GM21737 (cell line): ENCODE measurements around the gene SYPL2.
A peak's percentile ranks its signal among the peaks of the same experiment; 100 is the strongest.

Experiments
- ATAC-seq: cut with Tn5 transposase; IDR thresholded peaks from one replicate; pipeline ENCODE4 v1.9.1; 2021; ENCODE audit warnings: mild to moderate bottlenecking, moderate library complexity; ENCODE audit not compliant: unreplicated experiment

SYPL2 gene

GRCh38 chr1:109490934-109491302 is 24.6 kb downstream of the SYPL2 start:
- no peak for ATAC-seq

DNA sequence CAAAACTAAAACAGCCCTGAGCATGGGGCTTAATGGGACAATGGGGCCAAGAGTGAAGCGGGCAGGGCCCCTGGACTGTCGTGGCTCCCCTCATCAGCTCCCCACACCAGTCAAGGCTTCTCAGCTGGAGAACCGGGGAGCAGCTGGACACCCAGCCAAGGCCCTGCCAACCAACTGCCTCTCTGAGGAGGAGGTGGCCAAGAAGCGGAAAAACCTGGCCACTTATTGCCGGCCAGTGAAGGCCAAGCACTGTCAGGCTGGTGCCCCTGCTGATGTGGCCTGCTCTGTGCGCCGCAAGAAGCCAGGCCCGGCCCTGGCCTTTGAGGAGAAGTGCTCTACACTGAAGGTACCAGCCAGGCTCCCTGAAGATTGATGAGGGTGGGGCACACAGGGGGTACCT is 25.0 kb downstream of the SYPL2 start:
- ATAC-seq: no peak

DNA sequence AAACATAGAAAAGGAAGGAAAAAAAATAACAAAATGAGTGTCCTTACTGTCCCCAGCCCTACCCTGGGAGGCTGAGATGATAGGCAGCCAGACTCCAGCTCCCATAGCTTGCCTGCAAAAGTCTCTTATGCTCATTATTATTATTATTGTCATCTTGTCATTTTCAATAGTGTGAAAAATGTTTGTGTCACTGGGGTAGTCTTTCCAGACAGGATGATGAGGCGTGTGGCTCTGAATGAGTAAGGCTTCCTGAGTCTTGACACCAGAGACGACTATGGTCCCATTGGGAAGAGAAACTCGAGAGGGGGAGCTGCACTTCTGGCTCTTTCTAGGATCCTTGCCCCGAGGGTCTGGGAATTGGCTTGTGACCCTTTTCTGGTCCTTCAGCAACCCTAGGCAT is 26.4 kb downstream of the SYPL2 start:
- no peak for ATAC-seq

DNA sequence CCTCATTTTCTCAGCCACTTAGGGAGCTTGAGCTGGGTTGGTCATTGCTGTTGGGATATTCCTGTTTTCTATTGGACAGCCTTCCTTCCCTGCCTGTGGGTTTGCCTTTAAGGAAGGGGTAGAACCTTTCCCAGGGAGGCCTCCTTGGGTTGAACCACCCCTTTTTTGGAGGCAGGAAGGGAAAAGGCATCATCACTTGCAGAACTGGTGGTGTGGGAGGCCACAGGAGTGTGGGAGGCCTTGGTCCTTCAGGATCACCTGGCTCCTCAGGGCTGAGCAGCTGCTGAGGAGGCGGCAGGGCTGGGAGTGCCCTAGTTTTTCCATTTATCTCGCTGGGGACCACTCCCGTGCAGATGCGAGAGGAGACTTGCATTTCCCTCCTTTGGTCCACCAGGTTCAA is 26.9 kb downstream of the SYPL2 start:
- ATAC-seq: no peak

DNA sequence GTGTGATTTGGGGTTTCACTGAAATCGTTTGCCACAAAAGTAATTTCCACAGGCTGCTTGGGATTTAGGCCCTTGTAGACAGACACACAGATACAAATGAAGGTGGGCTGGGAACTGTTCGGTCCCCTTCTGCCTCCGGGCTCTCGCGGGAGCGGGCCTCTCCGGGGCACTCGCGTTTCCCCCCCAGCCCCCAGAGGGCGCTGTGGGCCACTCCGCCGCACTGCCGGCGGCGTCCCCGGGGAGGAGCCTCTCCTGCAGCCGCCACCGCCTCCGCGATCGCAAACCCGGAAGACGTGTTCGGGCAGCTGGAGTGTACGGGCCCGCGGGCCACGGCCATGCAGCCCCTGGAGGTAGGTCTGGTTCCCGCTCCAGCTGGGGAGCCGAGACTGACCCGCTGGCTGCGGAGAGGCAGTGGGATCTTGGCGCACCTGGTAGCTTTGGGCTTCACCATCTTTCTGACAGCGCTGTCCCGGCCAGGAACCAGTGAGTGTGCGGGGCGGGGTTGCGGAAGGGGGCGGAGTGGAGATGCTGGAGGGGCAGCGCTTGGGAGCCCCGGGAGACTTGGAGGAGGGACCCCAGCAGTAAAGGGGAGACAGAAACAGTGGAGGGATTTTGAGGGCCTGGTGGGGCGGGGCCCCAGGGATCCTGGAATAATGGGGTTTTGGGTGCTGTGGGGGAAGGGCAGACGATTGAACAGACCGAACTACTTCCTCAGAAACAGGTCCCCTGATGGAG is 27.6 kb downstream of the SYPL2 start, which contains the start of gene CYB561D1:
TSS of gene CYB561D1 (plus strand) at position 290 of the 735 bp plus-strand sequence. CDS start at position 336, 46 bp downstream.
- peak; percentile 86 for ATAC-seq

DNA sequence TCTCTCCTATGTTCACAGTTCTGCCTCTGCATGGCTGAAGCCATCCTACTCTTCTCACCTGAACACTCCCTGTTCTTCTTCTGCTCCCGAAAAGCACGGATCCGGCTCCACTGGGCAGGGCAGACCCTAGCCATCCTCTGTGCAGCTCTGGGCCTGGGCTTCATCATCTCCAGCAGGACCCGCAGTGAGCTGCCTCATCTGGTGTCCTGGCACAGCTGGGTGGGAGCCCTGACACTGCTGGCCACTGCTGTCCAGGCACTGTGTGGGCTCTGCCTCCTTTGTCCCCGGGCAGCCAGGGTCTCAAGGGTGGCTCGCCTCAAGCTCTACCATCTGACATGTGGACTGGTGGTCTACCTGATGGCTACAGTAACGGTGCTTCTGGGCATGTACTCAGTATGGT is 29.4 kb downstream of the SYPL2 start:
- ATAC-seq: no peak

DNA sequence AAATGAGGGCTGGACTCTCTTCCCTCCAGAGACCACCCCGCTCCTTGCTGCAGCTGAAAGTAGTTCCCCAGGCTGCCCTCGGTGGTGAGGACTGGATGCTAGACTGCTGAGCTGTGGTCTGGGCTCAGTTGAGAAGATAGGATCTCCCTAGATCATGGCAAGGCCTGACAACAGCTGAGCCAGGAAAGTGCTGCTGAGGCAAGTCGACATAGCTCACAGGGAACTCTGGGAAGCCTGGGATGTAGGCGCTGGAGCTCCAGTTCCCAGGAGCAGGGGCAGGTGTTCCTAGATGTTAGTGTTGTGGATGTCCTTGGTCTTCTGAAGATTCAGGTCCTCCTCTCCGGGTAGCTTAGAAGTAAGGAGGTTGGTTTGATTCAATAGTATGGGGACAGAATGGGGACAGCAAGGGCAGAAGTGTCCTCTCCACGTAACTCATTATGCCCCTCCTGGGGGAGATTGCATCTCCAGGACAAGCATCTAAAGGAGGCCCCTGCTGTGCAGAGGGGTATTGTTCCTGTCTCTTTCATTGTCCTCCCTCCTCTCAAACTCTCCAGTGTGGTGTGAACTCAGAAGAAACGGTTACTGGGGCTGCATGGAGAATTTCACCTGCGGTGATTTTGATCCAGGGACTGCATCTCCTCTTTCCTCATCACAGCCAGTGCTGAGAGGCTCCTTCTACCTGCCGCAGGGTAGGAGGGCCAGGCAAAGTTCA is 31.3 kb downstream of the SYPL2 start:
- no peak for ATAC-seq

GRCh38 chr1:109498161-109498801 is 31.9 kb downstream of the SYPL2 start:
- no peak for ATAC-seq

DNA sequence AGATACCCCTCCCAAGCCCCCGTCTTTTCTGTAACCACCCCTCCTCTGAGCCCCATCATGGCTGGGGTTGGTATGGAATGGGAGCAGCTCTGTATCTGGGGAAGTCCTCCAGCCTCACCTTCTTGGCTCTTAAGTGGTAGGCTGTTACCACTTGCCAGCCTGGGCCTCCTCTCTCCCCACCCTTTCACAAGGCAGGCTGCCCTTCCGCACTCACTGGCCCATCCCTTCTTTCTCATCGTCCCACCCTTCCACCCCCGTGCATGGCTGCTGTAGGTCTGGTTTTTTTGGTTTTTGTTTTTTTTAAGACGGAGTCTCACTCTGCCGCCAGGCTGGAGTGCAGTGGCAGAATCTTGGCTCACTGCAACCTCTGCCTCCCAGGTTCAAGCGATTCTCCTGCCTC is 32.7 kb downstream of the SYPL2 start:
- ATAC-seq: no peak

GRCh38 chr1:109499661-109500536 is 33.6 kb downstream of the SYPL2 start:
- no peak for ATAC-seq

- ATAC-seq: no peak
Observed at GRCh38 chr1:109500941-109501381, 34.6 kb downstream of the SYPL2 start.

- no peak for ATAC-seq
Observed at GRCh38 chr1:109501644-109502363, 35.5 kb downstream of the SYPL2 start.

GRCh38 chr1:109502364-109502851 is 36.1 kb downstream of the SYPL2 start:
- ATAC-seq: no peak

DNA sequence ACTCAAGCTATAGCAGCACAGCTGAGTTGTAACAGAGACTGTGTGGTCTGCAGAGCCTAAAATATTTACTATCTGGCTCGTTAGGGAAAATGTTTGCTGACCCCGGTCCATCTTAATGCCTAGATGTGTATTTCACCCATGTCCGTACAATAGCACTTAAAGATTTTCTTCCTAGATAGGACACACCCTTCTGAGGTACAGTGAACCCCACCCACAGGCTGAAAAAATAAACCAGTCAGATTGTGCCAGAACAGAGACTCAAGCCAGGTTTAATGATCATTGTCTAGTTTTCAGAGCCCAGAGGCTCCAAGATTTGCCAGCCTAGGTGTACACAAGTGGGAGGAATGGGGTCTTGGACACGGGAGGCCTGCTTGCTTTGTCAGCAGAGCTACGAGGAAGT is 37.6 kb downstream of the SYPL2 start:
- ATAC-seq: no peak

- no peak for ATAC-seq
Observed at GRCh38 chr1:109504974-109505373, 38.6 kb downstream of the SYPL2 start.

GRCh38 chr1:109508001-109508872 is 41.9 kb downstream of the SYPL2 start:
- ATAC-seq: no peak

- ATAC-seq: no peak
Observed at GRCh38 chr1:109508873-109509175, 42.5 kb downstream of the SYPL2 start.

DNA sequence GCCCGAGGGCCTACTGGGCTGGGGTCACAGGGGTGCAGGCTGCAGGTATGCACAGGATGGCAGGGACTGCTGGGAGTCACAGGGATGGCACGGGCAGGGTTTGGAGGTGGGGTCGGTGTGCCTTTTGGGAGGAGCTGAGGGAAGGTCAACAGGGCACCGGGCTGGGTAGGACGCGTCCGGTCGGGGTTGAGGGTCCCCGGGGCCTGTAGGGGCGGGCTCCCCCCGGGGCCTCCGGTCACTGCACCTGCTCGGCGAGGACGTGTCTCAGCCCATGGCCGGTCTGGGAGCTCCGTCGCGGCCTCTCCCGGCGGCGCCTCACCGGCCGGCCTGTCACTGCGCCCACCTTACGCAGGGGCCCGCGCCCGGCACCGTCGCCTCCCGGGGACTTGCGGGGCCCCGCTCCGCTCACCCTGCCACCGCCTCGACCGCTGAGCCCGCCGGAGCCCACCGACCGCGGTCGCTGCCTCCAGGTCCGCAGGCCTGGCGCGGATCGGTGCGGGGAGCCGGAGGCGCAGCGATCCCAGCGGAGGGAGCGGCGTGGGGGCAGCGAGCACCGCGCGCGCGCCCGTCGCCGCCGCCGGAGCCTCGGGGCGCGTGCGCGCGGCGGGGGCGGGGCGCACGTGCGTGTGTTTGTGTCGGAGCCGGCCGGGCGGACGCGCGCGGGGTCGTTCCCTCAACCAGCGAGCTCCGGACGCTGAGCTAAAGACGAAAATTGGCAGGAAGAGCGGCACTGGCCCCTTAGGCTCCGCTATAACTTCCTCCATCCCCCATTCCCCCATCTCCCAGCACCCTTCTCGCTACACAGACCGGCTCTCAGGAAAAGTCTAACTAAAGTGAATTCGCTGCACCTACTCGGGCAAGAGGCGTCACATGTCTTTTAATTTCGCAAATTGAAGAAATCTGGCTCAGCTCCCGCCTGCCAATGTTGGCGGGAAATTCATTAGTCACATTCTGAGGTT is 43.1 kb downstream of the SYPL2 start, which contains the start of gene AMIGO1:
TSS of gene AMIGO1 (minus strand) at position 552 of the 959 bp plus-strand sequence. CDS start 815 bp downstream, outside the sequence.
- no peak for ATAC-seq
